ENCODE results near the gene MRPL22. TPM values are rescaled to one million over a fixed set of nuclear protein-coding genes. Genes with fewer than 3 reads are reported as not detected.
"Not testable (repeated sequence)": the region's sequence is repeated elsewhere in the genome, so short reads cannot be mapped to it uniquely, and the experiment has no call there.

MRPL22 gene
- total and polyA plus RNA-seq, 12 donors = 12.6 to 129 (median 56.9) TPM

DNA sequence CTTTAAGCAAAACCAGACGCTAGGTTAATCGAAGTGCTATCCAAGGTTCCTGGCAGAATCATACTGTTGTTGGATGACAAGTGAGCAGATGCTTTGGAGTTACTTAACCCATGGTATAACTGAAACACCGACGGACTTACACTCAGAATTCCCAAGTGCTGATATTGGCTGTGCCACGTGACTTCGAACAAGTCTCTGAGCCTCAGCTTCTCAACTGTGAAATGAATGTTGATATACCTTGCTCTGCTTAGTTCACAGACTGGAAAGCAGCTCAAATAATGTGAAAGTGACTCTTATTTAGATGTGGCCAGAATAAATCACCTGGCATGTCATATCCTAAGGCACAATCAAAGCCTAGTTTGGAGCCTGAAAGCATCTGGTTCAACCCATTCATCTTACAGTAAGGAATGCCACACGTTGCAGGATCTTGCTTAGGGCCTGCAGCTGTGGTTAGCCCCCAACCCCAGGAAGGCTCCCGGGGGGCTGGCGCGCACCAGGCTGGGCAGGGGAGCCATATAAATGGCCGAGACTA lies 3.6 kb upstream of the MRPL22 start:
- Histone ChIP-seq H3K9me3 (replicated peaks in 1 of 3) (no peaks in the 10 kb centered on the region), H3K27me3 (no peaks in the 10 kb centered on the region), H3K4me3 (peak overlapping the region; percentile 37 to 96 (median 79)), H3K4me1 (replicated peaks in 1 of 2) (peaks cover 19 to 20% of the 10 kb centered on the region in 2 donors), H3K36me3 (replicated peaks in 1 of 2) (peaks cover 0 to 14% of the 10 kb centered on the region in 2 donors), H3K27ac (no peak overlapping the region)
- TF ChIP-seq, protein P1, sequence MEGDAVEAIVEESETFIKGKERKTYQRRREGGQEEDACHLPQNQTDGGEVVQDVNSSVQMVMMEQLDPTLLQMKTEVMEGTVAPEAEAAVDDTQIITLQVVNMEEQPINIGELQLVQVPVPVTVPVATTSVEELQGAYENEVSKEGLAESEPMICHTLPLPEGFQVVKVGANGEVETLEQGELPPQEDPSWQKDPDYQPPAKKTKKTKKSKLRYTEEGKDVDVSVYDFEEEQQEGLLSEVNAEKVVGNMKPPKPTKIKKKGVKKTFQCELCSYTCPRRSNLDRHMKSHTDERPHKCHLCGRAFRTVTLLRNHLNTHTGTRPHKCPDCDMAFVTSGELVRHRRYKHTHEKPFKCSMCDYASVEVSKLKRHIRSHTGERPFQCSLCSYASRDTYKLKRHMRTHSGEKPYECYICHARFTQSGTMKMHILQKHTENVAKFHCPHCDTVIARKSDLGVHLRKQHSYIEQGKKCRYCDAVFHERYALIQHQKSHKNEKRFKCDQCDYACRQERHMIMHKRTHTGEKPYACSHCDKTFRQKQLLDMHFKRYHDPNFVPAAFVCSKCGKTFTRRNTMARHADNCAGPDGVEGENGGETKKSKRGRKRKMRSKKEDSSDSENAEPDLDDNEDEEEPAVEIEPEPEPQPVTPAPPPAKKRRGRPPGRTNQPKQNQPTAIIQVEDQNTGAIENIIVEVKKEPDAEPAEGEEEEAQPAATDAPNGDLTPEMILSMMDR (IDR thresholded peaks at IDR 0.05) = no peak
- TF ChIP-seq POLR2A (IDR thresholded peaks at IDR 0.05) = no peak
- intact Hi-C loops (cut with DNase I) = loop anchor here in 1 of 2 donors (10.0 kb wide), 1 partner anchor 72 kb away; no protein-coding TSS in a partner anchor
- WGBS, 4 donors = 19 to 39% (median 26%) methylated on average over 8 to 11 of the region's 11 CpGs
- DNase-seq = no peak

DNA sequence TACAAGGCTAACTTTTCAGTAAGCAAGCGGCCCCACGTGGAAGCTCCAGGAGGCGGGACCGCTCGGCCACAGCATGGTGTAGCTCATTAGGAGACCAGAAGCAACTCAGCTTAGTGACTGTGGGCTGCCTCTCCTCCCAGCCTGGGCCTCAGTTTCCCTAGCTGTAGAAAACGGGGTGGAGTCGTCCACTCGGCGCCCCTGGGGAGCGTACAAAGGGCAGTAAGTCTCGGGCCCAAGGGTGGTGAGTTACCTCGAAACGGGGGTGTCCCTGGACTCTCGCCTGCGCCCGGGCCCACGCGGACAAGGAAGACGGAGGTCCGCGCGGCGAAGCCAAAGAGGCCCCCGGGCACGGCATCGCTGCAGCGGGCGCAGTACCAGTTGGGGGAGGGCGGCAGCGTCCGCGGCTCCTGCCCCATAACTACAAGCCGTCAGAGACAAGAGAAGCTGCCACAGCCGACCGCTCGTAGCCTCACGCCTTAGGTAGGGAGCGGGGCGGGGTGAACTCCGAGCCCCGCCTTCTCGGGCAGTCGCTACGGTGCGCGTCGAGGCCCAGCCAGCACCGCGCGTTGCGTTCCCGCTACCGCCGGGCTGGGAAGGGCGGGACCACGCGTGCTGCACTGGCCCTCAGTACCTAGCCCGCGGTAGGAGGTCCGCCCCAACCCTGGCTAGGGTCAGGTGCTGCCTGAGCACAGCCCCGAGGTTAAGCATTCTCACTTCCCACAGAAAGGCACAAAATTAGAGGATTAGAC lies 3.0 kb upstream of the MRPL22 start, which contains the start of gene GEMIN5:
GEMIN5 (minus strand) TSS at position 494 of the 749 bp plus-strand sequence; CDS start at position 416, 78 bp downstream.
- DNase-seq = peak; percentile 80 to 87 (median 83)

DNA sequence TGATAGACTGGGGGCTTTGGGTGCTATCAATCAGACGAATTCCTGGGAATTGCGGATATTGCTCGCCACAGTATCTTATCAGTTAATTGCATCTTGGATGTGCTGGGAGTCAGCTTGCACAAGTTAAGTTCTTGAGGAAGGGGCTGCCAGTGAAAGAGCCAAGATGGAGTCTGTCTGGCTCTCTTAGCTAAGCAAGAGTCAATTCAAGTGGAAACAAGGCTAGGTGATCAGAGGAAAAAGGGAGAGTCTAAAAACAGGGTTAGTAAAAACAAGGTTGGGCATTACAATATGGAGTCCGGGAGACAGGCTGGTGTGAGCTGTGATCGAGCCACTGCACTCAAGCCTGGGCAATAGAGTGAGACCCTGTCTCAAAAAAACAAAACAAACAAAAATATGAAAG lies 1.5 kb upstream of the MRPL22 start:
- not testable (repeated sequence) for DNase-seq; H3K4me3 ChIP-seq; H3K36me3 ChIP-seq (replicated peaks in 1 of 2); H3K27ac ChIP-seq; H3K27me3 ChIP-seq; H3K9me3 ChIP-seq (replicated peaks in 1 of 3)
- WGBS, 4 donors = 69 to 88% (median 84%) methylated on average over 5 of the region's 5 CpGs
- intact Hi-C loops (cut with DNase I) = loop anchor here in 1 of 2 donors (10.0 kb wide), 1 partner anchor 75 kb away; no protein-coding TSS in a partner anchor
- H3K4me1 ChIP-seq (replicated peaks in 1 of 2) = peaks cover 23 to 27% of the 10 kb centered on the region in 2 donors

More for the DNA sequence above, 3.0 kb upstream of the MRPL22 start, which contains the start of gene GEMIN5:
- Histone ChIP-seq H3K36me3 (replicated peaks in 1 of 2) (peaks cover 0 to 11% of the 10 kb centered on the region in 2 donors), H3K27me3 (no peaks in the 10 kb centered on the region), H3K4me1 (replicated peaks in 1 of 2) (peaks cover 23 to 25% of the 10 kb centered on the region in 2 donors), H3K4me3 (peak within 1 kb of the TSS; percentile 37 to 96 (median 79)), H3K9me3 (replicated peaks in 1 of 3) (no peaks in the 10 kb centered on the region), H3K27ac (peak within 1 kb of the TSS in 3 of 5 donors; percentile 31 to 55 (median 42))
- intact Hi-C loops (cut with DNase I) = loop anchor here in 1 of 2 donors (10.0 kb wide), 1 partner anchor 73 kb away; no protein-coding TSS in a partner anchor
- TF ChIP-seq, protein P1 (IDR thresholded peaks at IDR 0.05) = no peak
- TF ChIP-seq POLR2A (IDR thresholded peaks at IDR 0.05) = peak; percentile 27 to 55
- 0 to 1% (median 0%) methylated on average over 1 to 58 of the region's 61 CpGs for WGBS, 4 donors

DNA sequence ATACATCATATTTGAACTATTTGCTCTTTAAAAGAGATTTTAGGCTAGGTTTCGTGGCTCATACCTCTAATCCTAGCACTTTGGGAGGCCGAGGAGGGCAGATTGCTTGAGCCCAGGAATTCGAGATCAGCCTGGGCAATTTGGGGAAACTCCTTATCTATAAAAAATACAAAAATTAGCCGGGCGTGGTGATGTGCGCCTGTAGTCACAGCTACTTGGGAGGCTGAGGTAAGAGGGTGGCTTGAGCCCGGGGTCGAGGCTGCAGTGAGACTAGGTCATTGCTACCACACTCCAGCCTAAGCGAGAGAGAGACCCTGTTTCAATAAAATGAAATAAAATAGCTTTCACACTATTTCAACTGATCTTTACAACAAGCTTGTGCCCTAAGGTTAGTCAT lies 500 bp upstream of the MRPL22 start:
- Histone ChIP-seq H3K4me3 (peak overlapping the region in 2 of 4 donors; percentile 69 to 79), H3K27ac (peak overlapping the region in 3 of 5 donors; percentile 57 to 84 (median 80)), H3K4me1 (replicated peaks in 1 of 2) (peaks cover 23 to 27% of the 10 kb centered on the region in 2 donors), H3K27me3 (no peaks in the 10 kb centered on the region), H3K36me3 (replicated peaks in 1 of 2) (no peaks in the 10 kb centered on the region), H3K9me3 (replicated peaks in 1 of 3) (no peaks in the 10 kb centered on the region)
- TF ChIP-seq POLR2A (IDR thresholded peaks at IDR 0.05) = no peak
- TF ChIP-seq, protein P1 (IDR thresholded peaks at IDR 0.05) = no peak
- intact Hi-C loops (cut with DNase I) = loop anchor here in 1 of 2 donors (10.0 kb wide), 1 partner anchor 204 kb away; no protein-coding TSS in a partner anchor
- 70 to 77% (median 75%) methylated on average over 9 of the region's 9 CpGs for WGBS, 4 donors
- DNase-seq = peak in 1 of 7 donors; percentile 9

Data from adrenal gland (tissue), 12 donors.